Activated CD4-positive, alpha-beta T cell treated with anti-CD3 and anti-CD28 coated beads for 1 hour (primary cell): Measurements from ENCODE around the gene RAB43.
A peak's percentile ranks its signal among the peaks of the same experiment; 100 is the strongest.
"Not testable (repeated sequence)": the region's sequence is repeated elsewhere in the genome, so short reads cannot be mapped to it uniquely, and the experiment has no call there.

Experiments
- DNase-seq: peaks from one replicate; pipeline ENCODE4 v3.0.0-alpha.2; 2020

RAB43 gene

DNA sequence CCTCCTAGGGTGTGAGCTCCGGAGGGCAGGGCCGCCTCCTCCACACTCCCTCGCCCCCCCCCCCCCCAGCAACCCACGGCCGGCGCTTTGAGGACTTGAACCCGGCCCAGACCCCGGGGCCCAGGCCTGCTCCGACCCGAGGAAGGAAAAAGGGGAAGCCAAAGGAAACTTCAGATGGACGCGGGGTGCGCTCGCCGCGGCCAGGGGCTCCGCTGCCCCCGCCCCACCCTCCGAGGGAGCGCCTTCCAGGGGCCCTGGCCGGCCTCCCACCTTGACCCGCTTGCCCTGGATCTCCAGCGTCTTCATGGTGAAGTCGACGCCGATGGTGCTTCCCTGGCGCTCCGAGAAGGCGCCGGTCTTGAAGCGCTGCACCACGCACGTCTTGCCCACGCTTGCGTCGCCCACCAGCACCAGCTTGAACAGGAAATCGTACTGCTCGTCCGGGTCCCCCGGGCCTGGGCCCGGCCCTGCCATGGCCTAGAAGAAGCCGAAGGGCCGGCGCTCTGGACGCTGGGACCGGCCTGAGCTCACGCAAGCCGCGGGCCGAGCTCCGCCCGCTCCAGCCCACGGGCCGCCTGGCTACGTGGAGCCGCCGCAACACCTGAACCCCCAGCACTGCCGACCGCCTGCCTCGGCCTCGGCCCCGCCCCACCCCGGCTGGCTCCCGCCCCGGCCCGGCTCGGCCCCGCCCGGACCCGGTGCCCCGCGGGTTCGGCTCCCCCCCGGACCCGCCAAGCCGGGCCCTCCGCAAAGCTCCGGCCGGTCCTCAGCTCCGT is 400 bp downstream of the RAB43 start:
- no peak for DNase-seq

DNA sequence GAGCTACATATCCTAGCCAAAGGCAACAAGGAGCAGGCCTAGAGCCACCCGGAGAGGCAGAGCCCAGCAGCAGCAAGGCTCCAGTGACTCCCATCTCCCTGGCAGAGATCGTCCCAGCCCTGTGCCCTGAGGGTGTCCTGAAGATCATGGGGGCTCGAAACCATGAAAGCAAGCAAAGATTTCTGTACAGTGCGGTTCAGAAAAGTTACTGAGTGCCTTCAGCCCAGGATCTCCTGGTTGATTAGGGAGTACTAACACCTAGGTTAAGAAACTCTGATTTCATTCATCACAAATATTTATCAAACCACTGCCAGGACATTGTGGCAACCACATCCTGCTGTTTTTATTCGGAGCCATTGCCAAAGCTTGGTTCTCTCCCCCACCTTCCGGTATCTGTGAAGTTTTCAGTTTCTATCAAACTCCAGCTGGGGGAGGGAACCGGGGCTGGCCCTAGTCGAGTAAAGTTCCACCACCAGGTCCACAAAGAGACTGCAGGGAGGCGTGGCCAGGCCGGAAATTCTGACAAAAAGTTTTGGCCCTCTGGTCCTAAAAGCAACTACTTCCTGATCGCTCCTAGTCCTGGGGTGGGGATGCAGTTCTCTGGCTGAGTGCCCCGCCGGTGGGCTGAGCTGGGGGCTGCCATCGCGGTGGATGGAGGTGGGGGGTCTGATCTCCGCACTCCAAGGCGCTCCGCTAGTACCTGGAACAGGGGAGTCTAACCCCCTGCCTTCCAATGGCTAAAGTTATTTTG is 1.2 kb downstream of the RAB43 start:
- DNase-seq, result peak; percentile 79

DNA sequence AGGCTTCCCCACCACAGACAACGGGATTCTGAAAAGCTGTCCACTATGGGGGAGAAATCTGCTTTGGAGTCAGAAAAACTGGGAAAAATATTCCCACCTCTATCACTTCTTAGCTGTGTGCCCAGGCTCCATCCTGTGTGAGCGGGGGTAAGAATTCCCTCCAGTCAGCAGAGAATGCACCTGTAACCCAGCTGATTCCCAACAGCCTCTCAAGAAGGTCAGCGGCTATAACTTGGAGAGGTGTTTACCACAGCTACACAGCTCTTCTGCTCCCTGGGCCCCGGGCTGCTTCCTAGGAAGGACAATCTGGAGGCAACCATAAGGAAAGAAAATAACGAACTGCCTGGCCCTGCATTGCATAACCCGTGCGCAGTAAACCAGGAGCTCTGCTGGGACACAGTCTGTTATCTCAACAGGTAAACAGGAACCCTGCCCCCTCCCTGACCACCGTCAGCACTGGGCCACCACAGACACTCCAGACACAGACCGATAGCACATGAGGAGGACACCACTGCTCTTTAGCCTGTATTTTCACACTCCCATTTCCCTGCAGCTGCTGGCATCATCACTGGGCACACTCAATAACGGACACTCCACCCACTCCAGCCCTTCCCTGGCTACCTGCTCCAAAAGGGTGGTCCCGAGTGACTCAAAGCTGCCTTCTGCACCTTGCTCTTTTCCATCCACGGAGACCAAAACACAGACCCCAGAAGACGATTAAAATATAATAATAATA is 2.1 kb downstream of the RAB43 start:
- DNase-seq, result no peak

DNA sequence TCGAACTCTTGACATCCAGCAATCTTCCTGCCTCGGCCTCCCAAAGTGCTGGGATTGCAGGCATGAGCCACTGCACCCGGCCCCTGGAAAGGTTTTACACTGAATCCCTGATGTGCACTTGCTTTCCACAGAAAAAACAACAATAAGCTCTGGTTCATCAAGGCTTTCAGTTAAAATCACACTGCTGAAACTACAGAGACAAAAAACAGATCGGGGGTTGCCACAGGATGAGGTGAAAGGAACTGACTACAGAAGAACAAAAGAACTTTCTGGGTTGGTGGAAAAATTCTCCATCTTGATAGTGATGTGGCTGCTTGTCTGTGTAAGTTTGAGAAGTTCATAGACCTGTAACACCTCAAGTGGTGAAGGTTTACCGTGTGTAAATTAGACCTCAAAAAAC is 2.9 kb downstream of the RAB43 start:
- peak; percentile 24 for DNase-seq

DNA sequence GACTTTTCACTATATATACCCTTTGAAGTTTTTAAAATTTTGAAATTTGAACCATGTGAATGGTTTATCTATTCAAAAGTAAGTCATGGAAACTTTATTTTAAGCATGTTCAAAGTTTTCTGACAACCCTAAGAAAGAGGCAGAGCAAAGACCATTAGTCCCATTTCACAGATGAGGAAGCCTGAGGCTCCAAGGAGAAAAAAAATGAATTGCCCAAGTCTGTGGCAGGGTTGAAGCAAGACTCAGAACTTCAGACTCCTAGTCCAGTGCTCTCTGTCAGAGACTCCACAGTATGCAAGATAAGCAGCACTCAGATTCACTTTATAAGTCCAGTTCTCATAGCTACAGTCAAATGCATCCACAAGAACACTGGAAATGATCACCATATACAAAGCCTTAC is 4.5 kb downstream of the RAB43 start:
- DNase-seq, result no peak

DNA sequence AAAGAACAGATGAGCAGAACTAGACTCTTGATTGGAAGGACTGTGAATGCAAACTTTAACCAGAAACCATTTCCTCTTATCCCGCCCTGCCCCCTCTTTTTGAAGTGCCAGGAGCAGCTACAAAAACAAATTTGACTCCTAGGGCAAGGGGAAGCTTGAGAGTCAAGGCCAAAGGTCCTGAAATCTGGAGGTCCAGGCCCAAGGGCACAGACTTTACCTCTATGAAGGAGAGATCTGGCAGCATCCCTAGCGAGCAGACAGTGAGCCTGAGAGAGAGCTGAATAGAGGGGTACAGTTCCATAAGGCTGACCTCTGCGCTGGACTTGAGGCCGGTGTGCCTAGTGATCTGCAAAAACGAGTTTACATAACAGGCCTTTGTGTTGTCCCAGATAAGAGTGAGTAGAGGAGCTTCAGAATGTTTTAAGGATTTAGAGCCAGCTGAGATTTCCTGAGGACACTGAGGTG is 5.1 kb downstream of the RAB43 start:
- DNase-seq, result no peak

DNA sequence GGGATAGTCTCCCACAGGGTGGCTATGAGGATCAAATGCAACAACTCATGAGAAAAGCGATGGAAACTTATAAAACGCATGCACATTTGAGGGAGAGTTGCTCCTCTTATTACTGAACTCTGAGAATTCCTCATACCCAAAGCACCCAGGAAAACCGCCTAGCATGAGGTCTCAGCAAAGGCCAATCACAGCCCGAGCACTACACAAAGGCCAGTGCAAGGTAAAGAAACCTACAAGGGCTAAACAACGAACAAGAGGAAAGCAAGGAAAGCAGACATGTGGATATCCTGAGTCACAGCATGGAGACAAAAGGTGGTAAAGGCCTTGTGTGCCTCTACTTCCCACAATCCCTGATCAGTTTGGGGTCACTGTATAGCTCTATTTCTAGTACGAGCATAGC is 7.1 kb downstream of the RAB43 start:
- no peak for DNase-seq

DNA sequence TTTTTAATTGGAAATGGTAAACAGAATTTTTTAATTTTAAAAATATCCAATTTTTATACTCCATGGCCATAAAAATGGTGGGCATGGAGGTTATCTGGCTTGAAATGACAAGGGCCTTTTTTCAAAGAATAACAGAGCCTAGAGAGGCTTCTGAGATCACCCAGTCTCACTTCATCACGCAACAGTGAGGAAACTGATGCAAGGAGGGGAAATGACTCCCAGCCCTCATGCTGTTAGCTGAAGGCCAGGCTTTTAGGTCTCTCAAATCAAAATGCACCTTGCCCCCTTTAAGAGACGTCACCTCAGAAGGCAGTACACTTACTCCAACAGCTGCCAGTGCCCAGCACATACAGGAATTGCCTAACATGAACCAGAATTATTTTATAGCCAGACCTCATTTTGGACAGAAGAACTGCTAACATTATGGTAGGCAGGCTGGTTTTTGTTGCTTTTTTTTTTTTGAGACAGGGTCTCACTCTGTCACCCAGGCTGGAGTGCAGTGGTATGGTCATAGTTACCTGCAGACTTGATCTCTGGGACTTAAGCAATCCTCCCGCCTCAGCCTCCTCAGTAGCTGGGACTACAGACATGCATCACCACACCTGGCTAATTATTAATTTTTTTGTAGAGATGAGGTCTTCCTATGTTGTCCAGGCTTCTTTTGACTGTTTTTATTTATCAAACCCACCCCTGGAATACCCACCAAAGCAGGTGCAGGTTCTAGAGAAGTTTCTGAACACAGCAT is 9.1 kb downstream of the RAB43 start:
- DNase-seq, result no peak

DNA sequence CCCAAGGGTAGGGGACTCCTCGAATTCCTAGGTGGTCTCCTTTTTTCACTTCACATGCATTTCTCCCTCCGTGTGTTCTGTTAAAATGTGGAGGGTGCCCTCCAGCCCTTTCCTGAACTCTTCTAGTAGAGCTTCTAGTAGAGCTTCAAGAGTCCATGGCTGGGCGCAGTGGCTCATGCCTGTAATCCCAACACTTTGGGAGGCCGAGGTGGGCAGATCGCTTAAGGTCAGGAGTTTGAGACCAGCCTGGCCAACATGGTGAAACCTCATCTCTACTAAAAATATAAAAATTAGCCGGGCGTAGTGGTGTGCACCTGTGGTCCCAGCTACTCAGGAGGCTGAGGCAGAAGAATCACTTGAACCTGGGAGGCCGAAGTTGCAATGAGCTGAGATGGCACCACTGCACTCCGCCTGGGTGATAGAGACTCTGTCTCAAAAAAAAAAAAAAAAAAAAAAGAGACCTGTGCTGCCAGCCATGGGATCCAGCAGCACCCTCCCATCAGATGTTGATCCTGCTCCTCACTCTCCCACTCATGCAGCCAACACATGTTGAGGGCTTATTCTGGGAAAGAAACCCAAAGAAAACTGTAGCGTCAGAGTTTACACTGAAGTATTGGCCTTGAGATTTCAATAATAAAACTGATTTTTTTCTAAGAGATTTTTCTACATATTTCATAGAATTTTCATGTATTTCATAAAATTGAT is 10.4 kb downstream of the RAB43 start:
- not testable (repeated sequence) for DNase-seq

DNA sequence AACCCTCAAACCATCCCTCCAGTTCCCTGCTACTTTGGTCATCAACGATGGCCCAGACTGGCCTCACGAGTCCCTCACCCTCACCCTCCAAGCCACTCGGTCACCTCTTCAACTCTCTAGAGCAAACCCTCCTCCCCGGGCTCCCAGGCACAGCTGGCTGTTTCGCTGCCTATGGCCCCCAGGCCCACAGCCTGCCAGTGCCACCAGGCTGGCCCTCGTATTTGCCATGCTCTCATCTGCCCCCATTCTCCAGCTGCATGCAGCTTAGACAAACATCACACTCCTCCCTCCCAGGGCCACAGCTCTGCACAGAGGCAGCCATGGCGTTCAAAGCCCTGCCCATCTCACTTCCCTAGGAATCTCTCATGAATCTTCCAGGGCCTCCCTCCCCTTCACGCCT is 13.8 kb downstream of the RAB43 start:
- no peak for DNase-seq

DNA sequence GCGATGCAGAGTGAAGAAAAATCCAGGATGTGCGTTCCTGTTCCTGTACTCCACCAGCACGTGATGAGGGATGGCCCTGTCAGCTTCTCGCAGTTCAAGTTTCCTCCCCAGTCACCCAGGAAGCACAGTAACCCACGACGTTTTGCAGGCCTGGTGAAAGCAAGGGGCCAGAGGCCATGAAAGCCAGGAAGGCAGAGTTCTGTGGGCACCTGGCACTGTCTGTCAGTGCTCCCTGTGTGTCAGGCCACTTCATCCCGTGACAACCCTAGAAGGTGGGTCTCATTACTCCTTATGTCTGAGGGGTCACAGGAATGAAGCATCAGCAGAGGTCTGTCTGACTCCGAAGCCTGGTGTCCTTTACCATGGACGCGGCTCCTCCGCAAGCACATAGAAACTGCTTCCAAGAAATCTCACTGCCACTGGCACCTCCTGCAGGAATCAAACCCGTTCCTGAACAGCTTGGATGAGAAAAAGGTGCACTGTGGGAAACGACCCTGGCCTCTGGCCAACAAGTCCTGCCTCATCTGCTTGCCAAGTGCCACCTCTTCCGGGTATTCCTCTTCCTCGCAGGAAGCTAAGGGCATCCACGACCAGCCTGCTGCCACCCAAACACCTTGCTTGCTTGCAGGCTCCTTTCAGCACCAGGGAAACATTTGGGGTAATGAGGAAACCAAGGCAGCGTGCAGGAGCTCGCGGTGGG is 14.6 kb downstream of the RAB43 start:
- no peak for DNase-seq

DNA sequence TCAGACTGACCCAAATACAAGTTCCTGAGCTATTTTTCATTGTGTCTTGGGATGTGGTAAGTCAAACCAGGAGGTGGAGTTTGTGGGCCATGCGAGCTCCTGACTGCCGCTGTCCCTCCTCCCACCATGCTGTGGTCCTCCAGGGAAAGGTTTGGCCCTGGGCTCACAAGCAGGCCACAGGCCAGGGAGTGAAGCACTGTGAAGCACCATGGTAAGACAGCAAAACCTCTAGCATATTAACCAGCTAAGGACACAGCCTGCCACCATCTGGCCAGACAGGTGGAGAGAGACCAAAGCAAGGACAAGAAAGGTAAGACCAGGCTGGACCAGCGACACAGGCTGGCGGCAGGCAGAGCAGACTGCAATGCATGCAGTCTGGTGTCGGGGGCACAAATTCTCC is 15.3 kb downstream of the RAB43 start:
- DNase-seq, result no peak

DNA sequence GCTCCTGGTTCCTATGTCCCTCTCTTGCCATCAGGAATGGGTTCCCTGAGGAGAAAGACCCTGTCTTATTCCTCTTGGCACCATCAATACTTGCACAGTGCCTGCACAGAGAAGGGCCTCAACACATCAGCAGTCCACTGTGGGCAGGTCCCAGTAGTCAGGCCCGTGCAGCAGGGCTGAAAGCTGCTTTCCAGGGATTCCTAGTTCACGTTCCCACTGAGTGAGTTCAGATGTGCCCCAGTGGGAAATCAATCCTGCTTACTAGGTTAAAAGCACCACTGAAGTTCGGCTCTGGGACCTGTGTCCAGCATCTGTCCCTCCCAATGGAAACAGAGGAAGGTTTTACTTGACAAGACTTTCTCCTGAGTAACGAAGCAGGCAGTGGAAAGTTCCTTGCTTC is 15.7 kb downstream of the RAB43 start:
- DNase-seq, result no peak

DNA sequence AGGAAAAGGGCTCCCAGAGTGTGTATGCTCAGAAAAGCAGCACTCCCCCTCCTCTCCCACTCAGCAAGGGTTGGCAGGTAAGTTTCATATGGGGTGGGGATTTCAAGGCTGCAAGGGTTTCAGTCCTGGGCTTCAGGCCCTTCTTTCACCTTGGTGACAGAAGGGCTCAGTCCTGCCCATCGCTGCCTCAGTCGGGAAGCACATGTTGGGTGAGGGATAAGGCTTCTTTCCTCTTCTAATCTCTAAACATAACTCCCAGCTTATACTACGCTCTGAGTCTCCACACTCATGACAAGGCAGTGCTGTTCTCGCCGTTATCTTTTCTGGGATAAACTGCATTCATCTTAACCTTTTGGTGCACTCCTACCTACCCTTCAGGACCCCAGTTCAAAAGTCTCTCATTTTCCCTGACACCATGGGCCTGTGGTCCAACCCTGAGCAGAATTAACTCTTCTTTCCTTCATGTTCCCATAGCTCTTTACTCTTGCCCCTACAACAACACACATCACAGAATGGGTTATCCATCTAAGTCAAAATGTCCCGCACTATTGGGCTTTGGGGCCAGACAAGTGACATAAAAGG is 17.0 kb downstream of the RAB43 start:
- no peak for DNase-seq

DNA sequence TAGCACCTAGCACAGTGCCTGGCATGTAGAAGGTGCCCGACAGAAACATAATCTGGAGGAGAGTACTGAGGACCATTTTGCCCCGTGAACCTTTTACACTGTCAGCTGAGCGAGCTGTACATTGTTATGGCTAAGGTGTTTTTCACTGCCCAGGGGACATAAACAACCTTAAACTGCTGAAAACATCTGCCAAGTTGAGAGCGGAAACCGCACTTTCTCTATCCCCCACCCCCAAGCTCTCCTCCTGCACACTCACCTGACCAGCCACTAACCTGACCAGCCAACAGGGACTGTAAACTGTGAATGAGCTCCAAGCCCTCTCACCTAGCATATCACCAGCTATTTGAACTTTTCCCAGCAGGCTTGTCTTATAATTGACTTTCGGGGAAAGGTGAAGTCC is 17.6 kb downstream of the RAB43 start:
- DNase-seq, result no peak

DNA sequence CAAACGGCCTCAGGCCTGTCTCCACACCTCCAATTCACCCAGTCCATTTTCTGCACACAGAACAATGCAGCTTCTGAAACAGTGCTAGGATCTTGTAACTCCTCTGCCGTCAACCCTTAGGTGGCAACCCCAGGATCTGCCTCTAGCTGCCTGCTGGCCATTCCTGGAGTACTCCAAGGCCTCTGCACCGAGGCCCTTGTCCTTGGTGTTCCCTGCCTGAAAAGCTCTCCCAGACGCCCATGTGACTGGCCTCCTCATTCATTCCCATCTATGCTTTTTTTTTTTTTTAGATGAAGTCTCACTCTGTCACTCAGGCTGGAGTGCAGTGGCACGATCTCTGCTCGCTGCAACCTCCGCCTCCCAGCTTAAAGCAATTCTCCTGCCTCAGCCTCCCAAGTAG is 18.3 kb downstream of the RAB43 start:
- no peak for DNase-seq

DNA sequence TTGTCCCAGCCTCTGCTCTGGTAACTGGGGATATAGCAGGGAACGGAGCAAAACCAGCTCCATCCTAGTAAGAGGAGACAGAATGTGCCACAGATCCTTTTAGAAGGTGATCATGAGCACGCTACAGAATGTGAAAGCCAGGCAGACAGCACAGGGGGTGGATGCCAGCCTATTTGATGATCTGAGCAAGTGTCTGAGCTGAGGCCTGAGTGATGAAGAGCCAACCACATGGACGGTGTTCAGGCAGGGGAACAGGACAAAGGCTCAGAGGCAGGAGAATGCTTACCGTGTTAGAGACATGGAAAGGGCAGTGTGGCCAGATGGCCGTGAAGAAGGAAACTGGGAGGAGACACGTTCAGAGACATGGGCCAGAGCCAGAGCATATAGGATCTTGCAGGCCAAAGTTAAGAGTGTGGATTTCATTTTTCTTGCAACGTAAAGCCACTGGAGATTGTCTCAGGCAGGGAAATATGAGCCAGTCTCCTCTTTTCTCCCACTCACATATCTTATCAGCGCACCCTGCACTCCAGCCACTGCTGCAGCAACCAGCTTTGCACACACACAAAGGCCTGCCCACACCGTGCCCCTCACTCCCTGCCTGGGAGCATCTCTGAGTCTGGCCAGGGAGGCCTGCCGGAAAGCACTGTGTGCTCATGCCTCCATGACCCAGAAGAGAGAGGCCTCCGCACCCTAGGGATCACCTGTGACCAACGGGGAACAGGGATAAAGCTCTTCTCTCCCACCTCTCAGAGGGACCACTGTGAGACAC is 20.1 kb downstream of the RAB43 start:
- no peak for DNase-seq

DNA sequence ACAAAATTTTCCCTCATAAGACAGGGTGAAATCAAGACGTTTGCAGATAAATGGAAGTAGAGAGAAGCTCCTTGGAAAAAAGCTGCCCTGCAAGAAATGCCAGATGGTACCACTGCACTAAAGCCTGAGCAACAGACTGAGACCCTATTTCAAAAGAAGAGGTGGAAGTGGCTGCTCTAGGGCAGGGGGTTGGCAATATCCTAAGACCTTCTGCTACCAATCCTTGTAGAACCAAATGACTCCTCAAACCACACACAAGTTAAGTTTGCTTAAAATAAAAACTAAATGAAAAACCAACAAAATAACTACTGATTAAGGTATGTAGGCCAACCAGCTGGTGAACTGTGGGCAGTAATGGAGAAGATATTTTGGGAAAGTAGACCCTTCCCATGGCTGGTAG is 21.3 kb downstream of the RAB43 start:
- DNase-seq, result no peak

DNA sequence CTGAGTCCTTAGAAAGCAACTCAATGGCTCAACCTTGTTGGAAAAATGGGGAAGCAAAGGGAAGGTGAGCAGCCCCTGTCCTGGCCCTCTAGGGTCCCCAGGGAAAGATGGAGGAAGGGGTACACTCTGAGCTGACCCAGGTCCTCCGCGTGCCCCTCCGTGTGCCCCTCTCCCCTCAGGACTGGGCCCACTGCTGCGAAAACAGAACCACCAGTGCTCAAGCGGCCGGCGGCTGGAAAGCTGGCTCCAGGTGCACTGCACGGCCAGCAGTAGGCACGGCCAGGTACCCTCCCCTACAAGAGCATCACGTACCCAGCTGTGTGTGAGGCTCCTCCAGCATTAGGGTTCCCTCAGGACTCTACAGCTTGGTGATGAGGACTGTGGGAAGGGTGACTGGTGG is 26.3 kb downstream of the RAB43 start:
- no peak for DNase-seq

DNA sequence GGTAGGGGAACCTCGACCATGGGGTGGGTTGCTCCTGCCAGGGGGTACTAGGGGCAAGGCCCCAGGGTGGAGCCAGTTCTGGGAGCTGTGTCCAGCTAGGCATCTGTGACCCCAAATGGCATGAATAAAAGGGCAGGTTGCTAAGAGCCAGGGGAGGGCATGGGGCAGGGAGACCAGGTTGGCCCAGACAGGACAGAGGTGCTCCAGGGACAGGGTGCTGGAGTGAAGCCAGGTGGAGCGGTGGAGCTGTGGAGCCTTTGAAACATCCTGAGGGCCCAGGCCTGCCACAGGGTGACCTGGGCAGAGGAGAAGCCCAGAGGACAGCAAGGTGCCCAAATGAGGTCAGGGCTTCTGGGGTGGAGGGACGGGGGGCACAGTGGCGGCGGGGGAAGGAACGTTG is 33.3 kb downstream of the RAB43 start:
- not testable (repeated sequence) for DNase-seq

DNA sequence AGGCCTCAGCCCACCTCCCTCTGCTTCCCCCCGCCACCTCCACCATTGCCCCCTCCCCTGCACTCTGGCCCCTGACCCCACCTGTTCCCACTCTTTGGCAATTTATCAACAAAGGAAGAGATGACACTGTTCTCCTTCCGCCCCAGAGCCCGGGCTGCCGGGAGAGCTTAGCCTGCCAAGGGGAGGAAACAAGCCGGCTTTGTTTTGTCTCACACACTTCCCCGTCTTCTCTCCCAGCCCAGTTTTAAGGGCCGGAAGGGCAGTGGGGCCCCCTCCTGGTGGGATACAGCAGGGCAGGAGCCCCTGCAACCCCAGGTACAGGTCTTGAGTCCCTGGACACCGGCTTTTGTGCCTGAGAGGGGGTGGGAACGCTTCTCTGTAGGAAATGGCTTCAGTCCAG is 33.7 kb downstream of the RAB43 start:
- DNase-seq, result not testable (repeated sequence)
